B cell (primary cell): ENCODE measurements around the gene S1PR1. TPM values are rescaled to one million over a fixed set of nuclear protein-coding genes. Genes with fewer than 3 reads are reported as not detected.
"Not testable (repeated sequence)": the region's sequence is repeated elsewhere in the genome, so short reads cannot be mapped to it uniquely, and the experiment has no call there.

Source experiments
- ATAC-seq: fragments of 200-7000 bp; cut with Tn5 transposase; one replicate; pipeline ENCODE4 v1.10.0; 2021; ENCODE audit warnings: low read depth, mild to moderate bottlenecking, moderate number of reproducible peaks, moderate library complexity
- CTCF ChIA-PET: fragments of 350-600 bp; sonication (Branson Sonifier 250); formaldehyde crosslinking; loops from one replicate; lab custom pipeline; 2021; ENCODE audit warnings: antibody characterized with exemption, inconsistent platforms; lab: Charles Lee
- POLR2A ChIA-PET: fragments of 350-600 bp; sonication (Branson Sonifier 250); formaldehyde crosslinking; loops from one replicate; lab custom pipeline; 2021; ENCODE audit warnings: antibody characterized with exemption; lab: Charles Lee
- DNase-seq: peaks from one replicate; pipeline ENCODE4 v3.0.0; 2013
- H2AFZ ChIP-seq: 2 replicates; pipeline ENCODE4 v1.6.1; 2012; ENCODE audit warnings: mild to moderate bottlenecking, low read depth, low read length; ENCODE audit not compliant: insufficient read depth, poor library complexity, severe bottlenecking
- H3K27ac ChIP-seq, 2 donors: 1 replicate in 1 of 2; 2 replicates in 1 of 2; pipeline ENCODE4 v1.5.1; 2012 to 2013; ENCODE audit warnings: low read length in 2 of 2, mild to moderate bottlenecking in 2 of 2, moderate library complexity in 1 of 2
- H3K27me3 ChIP-seq, 4 experiments: fragments of 200-600 bp in 1 of 4; sonication (generic) in 1 of 4; replicated peaks in 1 of 4; 1 replicate in 2 of 4; 2 replicates in 2 of 4; pipeline versions ENCODE4 v1.6.1 to v1.7.0; 2013 to 2016; ENCODE audit warnings: low read length in 3 of 4, mild to moderate bottlenecking in 2 of 4, mixed read lengths in 1 of 4, moderate library complexity in 1 of 4; ENCODE audit not compliant: insufficient read depth in 4 of 4, control insufficient read depth in 3 of 4; ENCODE audit errors: control extremely low read depth in 1 of 4
- H3K36me3 ChIP-seq, 2 experiments: replicated peaks in 1 of 2; 1 replicate in 1 of 2; 2 replicates in 1 of 2; pipeline versions ENCODE4 v1.6.1 to v1.7.1; 2013; ENCODE audit warnings: low read length in 1 of 2; ENCODE audit not compliant: insufficient read depth in 2 of 2, control insufficient read depth in 1 of 2; ENCODE audit errors: control extremely low read depth in 1 of 2, extremely low read depth in 1 of 2
- H3K4me1 ChIP-seq, 2 donors: fragments of 200-600 bp in 1 of 2; sonication (generic) in 1 of 2; 1 replicate in 1 of 2; 2 replicates in 1 of 2; pipeline versions ENCODE4 v1.5.1 to v1.6.1; 2013 to 2017; ENCODE audit warnings: low read length in 2 of 2; ENCODE audit not compliant: control insufficient read depth in 2 of 2, insufficient read depth in 2 of 2
- H3K4me2 ChIP-seq: replicated peaks from 2 replicates; pipeline ENCODE3; 2012; ENCODE audit warnings: mild to moderate bottlenecking, low read depth, low read length; ENCODE audit not compliant: poor library complexity, severe bottlenecking
- H3K4me3 ChIP-seq, 5 experiments: fragments of 200-600 bp in 1 of 5; sonication (generic) in 1 of 5; 1 replicate in 3 of 5; 2 replicates in 2 of 5; pipeline versions ENCODE4 v1.5.1 to v1.7.0; 2011 to 2016; ENCODE audit warnings: low read length in 4 of 5, mild to moderate bottlenecking in 4 of 5, low read depth in 2 of 5, control low read depth in 1 of 5, moderate library complexity in 1 of 5; ENCODE audit not compliant: insufficient read depth in 1 of 5; ENCODE audit errors: control extremely low read depth in 1 of 5, extremely low read depth in 1 of 5
- H3K79me2 ChIP-seq: fragments of 200-600 bp; sonication (generic); one replicate; pipeline ENCODE4 v1.6.0; 2016; ENCODE audit warnings: low read length; ENCODE audit not compliant: control insufficient read depth, insufficient read depth
- H3K9ac ChIP-seq: fragments of 200-600 bp; sonication (generic); 2 replicates; pipeline ENCODE4 v1.6.1; 2017; ENCODE audit warnings: mild to moderate bottlenecking, low read length, moderate library complexity
- H3K9me3 ChIP-seq, 3 donors: one replicate each; pipeline versions ENCODE4 v1.6.1 to v1.7.1; 2013; ENCODE audit warnings: low read length in 2 of 3; ENCODE audit not compliant: control insufficient read depth in 2 of 3, insufficient read depth in 1 of 3; ENCODE audit errors: control extremely low read depth in 1 of 3
- H4K20me1 ChIP-seq: 2 replicates; pipeline ENCODE4 v1.6.0; 2012; ENCODE audit warnings: mild to moderate bottlenecking, low read length; ENCODE audit not compliant: insufficient read depth, control insufficient read depth, poor library complexity, severe bottlenecking
- H3K27ac Mint-ChIP-seq: one replicate; pipeline ENCODE4 v1.8.0; 2021; ENCODE audit warnings: mixed read lengths
- H3K27me3 Mint-ChIP-seq: one replicate; pipeline ENCODE4 v1.8.0; 2021; ENCODE audit warnings: mixed read lengths
- H3K4me1 Mint-ChIP-seq: one replicate; pipeline ENCODE4 v1.8.0; 2021; ENCODE audit warnings: mixed read lengths
- H3K4me3 Mint-ChIP-seq: one replicate; pipeline ENCODE4 v1.8.0; 2021; ENCODE audit warnings: mixed read lengths
- H3K9me3 Mint-ChIP-seq: one replicate; pipeline ENCODE4 v1.8.0; 2022; ENCODE audit warnings: mixed read lengths; ENCODE audit not compliant: insufficient read depth
- EZH2 ChIP-seq: IDR thresholded peaks from 2 replicates; pipeline ENCODE4 v1.6.1; 2012; ENCODE audit warnings: borderline replicate concordance, low read depth, mild to moderate bottlenecking, moderate library complexity, low read length; ENCODE audit not compliant: insufficient read depth, poor library complexity, severe bottlenecking
- WGBS: methylation state at CpG from one replicate; pipeline ENCODE4 v1.1.5; 2013; ENCODE audit warnings: missing lambda C conversion rate; ENCODE audit not compliant: insufficient coverage; 5-methylcytosine and 5-hydroxymethylcytosine counted together
- intact Hi-C: fragments of 100-400 bp; cut with micrococcal nuclease; formaldehyde crosslinking; loops from one replicate; pipeline ENCODE4 v1.10.0; 2022
- polyA plus RNA-seq: library from polyadenylated mRNA; depleted of rRNA; stranded (reverse); fragments of >200 nt; gene quantifications from 2 replicates; pipeline ENCODE4 v1.2.3, GENCODE V29; 2012
- total RNA-seq, 2 donors: library from RNA; stranded (reverse); fragments of 120-200 nt in 1 of 2; gene quantifications; 1 replicate in 1 of 2; 2 replicates in 1 of 2; pipeline versions ENCODE4 v1.2.3 to v1.2.4, GENCODE V29; 2013 to 2022
- TF ChIP-seq, protein P1 (sequence below): fragments of 200-600 bp; IDR thresholded peaks from one replicate; pipeline ENCODE4 v1.8.0; 2022; ENCODE audit warnings: antibody characterized with exemption, mild to moderate bottlenecking

Gene S1PR1
- total and polyA plus RNA-seq, 2 donors (not counting 1 experiment from before 2014, with no cell fraction given), result 44.5 to 225 TPM

DNA sequence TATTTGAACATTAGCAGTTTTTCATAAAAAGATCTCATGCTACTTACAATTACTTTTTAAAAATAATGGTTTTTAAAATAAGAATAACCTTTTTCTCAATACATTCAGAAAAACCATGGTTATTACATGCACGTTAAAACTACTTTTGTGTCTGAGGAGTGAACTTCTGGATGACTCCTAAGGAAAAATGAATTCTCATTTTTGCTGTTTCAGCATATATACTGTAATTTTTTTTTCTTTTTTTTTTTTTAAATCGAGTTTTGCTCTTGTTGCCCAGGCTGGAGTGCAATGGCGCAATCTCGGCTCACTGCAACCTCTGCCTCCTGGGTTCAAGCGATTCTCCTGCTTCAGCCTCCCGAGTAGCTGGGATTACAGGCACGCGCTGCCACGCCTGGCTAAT lies 29.5 kb upstream of the S1PR1 start:
- CTCF ChIA-PET, DNase-seq, H3K9me3 ChIP-seq, H3K27ac ChIP-seq, H2AFZ ChIP-seq, POLR2A ChIA-PET, H3K27ac Mint-ChIP-seq, H3K9ac ChIP-seq, H4K20me1 ChIP-seq, intact Hi-C loops, H3K4me2 ChIP-seq, H3K4me1 Mint-ChIP-seq, H3K36me3 ChIP-seq, H3K27me3 ChIP-seq, H3K4me1 ChIP-seq, ATAC-seq, H3K9me3 Mint-ChIP-seq, H3K79me2 ChIP-seq, H3K4me3 Mint-ChIP-seq, H3K4me3 ChIP-seq, H3K27me3 Mint-ChIP-seq: not testable (repeated sequence)
- WGBS, result 93% methylated on average over 3 of the region's 9 CpGs

DNA sequence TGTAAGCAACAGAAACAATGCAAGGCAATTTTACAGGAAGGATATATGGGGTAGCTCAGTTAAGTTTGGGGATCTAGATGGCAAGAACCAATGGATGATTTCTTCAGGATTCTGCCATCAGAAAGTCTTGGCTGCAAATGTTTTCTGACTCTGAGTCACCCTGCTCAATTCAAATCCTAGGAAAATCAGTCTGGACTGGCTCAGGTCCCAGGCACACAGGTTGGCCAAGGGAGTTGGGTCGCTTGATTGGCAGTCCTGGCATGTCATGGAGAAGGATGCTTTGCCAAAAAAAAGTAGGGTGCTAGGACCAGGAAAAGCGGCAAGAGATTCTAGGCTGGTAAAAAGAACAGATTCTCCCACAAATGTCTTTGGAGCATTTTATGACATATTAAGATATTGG lies 28.9 kb upstream of the S1PR1 start:
- TF ChIP-seq EZH2, result no peak
- TF ChIP-seq, protein P1, sequence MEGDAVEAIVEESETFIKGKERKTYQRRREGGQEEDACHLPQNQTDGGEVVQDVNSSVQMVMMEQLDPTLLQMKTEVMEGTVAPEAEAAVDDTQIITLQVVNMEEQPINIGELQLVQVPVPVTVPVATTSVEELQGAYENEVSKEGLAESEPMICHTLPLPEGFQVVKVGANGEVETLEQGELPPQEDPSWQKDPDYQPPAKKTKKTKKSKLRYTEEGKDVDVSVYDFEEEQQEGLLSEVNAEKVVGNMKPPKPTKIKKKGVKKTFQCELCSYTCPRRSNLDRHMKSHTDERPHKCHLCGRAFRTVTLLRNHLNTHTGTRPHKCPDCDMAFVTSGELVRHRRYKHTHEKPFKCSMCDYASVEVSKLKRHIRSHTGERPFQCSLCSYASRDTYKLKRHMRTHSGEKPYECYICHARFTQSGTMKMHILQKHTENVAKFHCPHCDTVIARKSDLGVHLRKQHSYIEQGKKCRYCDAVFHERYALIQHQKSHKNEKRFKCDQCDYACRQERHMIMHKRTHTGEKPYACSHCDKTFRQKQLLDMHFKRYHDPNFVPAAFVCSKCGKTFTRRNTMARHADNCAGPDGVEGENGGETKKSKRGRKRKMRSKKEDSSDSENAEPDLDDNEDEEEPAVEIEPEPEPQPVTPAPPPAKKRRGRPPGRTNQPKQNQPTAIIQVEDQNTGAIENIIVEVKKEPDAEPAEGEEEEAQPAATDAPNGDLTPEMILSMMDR, result no peak
- CTCF ChIA-PET, result no interaction called here
- Histone ChIP-seq H2AFZ (no peak overlapping the region), H3K27me3 (no peaks in the 10 kb centered on the region), H3K4me3 (no peak overlapping the region), H3K27ac (no peak overlapping the region), H3K36me3 (no peaks in the 10 kb centered on the region), H3K4me1 (no peaks in the 10 kb centered on the region), H3K79me2 (no peaks in the 10 kb centered on the region), H3K9me3 (no peaks in the 10 kb centered on the region), H4K20me1 (no peaks in the 10 kb centered on the region), H3K9ac (no peak overlapping the region), H3K4me2 (no peak overlapping the region)
- no peaks in the 10 kb centered on the region for H3K4me1 Mint-ChIP-seq
- no peak overlapping the region for H3K27ac Mint-ChIP-seq
- intact Hi-C loops, result no loop called here
- H3K4me3 Mint-ChIP-seq, result no peak overlapping the region
- WGBS, result no CpG with 5 or more reads among the region's 2 CpGs
- DNase-seq (no peak), ATAC-seq (no peak)
- H3K27me3 Mint-ChIP-seq, result no peaks in the 10 kb centered on the region
- H3K9me3 Mint-ChIP-seq, result no peaks in the 10 kb centered on the region
- POLR2A ChIA-PET, result no interaction called here
